GM12878 (cell line): ENCODE data around the gene PYGO2. TPM values are rescaled to one million over a fixed set of nuclear protein-coding genes. Genes with fewer than 3 reads are reported as not detected.

Source experiments
- ATAC-seq: fragments of 200-7000 bp; cut with Tn5 transposase; 3 replicates; pipeline ENCODE4 v1.9.1; 2020; ENCODE audit warnings: mild to moderate bottlenecking, moderate library complexity
- BruUV-seq: library from RNA; stranded (reverse); fragments of 400-500 nt; replicated peaks from 2 replicates; lab custom pipeline; 2021; lab: Mats Ljungman, UMichigan
- CTCF ChIA-PET: fragments of 300-600 bp; sonication (Branson Sonifier 250); formaldehyde crosslinking; extraction: SDS; loops from one replicate; lab custom pipeline; 2021; ENCODE audit warnings: inconsistent platforms; lab: Yijun Ruan, JAX
- POLR2A ChIA-PET: fragments of 350-600 bp; formaldehyde crosslinking; extraction: SDS; loops from one replicate; lab custom pipeline; 2021; ENCODE audit warnings: inconsistent platforms; lab: Charles Lee
- RAD21 ChIA-PET: fragments of 300-600 bp; sonication (Branson Sonifier 250); formaldehyde crosslinking; loops from one replicate; lab custom pipeline; 2023; ENCODE audit warnings: antibody characterized with exemption; ENCODE audit not compliant: unreplicated experiment; lab: Charles Lee
- SMC1A ChIA-PET: fragments of 300-600 bp; sonication (Branson Sonifier 250); formaldehyde crosslinking; loops from one replicate; lab custom pipeline; 2023; ENCODE audit not compliant: unreplicated experiment, uncharacterized antibody; lab: Charles Lee
- DNase-seq: peaks from one replicate; pipeline ENCODE4 v3.0.0-alpha.2; 2011; ENCODE audit warnings: low read depth, low spot score
- FAIRE-seq: peaks from 3 replicates; lab custom pipeline; 2011; peaks lifted over from hg19 to GRCh38; lab: Jason Lieb, UNC
- H2AFZ ChIP-seq: 2 replicates; pipeline ENCODE4 v1.6.0; 2011; ENCODE audit warnings: low read depth, low read length, control low read depth; ENCODE audit not compliant: control insufficient read depth
- H3K27ac ChIP-seq: 2 replicates; pipeline ENCODE4 v1.5.1; 2011; ENCODE audit warnings: control low read depth; ENCODE audit not compliant: control insufficient read depth, insufficient read depth
- H3K27me3 ChIP-seq, 2 experiments: replicated peaks in 1 of 2; 2 replicates each; pipeline versions ENCODE4 v1.6.0 to v1.6.1; 2011; ENCODE audit warnings: low read length in 1 of 2; ENCODE audit not compliant: control insufficient read depth in 2 of 2, insufficient read depth in 2 of 2
- H3K36me3 ChIP-seq, 2 experiments: 2 replicates each; pipeline ENCODE4 v1.5.1; 2011; ENCODE audit warnings: low read length in 1 of 2; ENCODE audit not compliant: control insufficient read depth in 2 of 2, insufficient read depth in 2 of 2
- H3K4me1 ChIP-seq: 2 replicates; pipeline ENCODE4 v1.6.1; 2011; ENCODE audit warnings: mild to moderate bottlenecking, low read length, moderate library complexity, mixed read lengths; ENCODE audit not compliant: control insufficient read depth, insufficient read depth
- H3K4me2 ChIP-seq: 2 replicates; pipeline ENCODE4 v1.6.0; 2011; ENCODE audit warnings: control low read depth; ENCODE audit not compliant: control insufficient read depth, insufficient read depth
- H3K4me3 ChIP-seq: fragments of 200-600 bp; sonication (generic); 2 replicates; pipeline ENCODE4 v1.5.1; 2016
- H3K79me2 ChIP-seq: 2 replicates; pipeline ENCODE4 v1.6.0; 2011; ENCODE audit warnings: low read length; ENCODE audit not compliant: control insufficient read depth, insufficient read depth
- H3K9ac ChIP-seq: 2 replicates; pipeline ENCODE4 v1.8.0; 2011; ENCODE audit warnings: low read length, control low read depth, mixed read lengths; ENCODE audit not compliant: control insufficient read depth, insufficient read depth
- H3K9me3 ChIP-seq: replicated peaks from 3 replicates; pipeline ENCODE4 v1.5.1; 2011; ENCODE audit warnings: mild to moderate bottlenecking, low read length; ENCODE audit not compliant: control insufficient read depth, insufficient read depth
- H4K20me1 ChIP-seq: 2 replicates; pipeline ENCODE4 v1.6.0; 2011; ENCODE audit not compliant: control insufficient read depth, insufficient read depth
- BRCA1 ChIP-seq: IDR thresholded peaks from 2 replicates; pipeline ENCODE4 v1.6.1; 2011; ENCODE audit warnings: low read depth, low read length, improper control_type of control experiment
- CBFB ChIP-seq: IDR thresholded peaks from 2 replicates; pipeline ENCODE4 v1.6.1; 2016; ENCODE audit warnings: antibody characterized with exemption, low read depth
- CEBPB ChIP-seq, 2 experiments: fragments of 150-350 bp in 1 of 2; IDR thresholded peaks; 2 replicates each; pipeline ENCODE4 v1.6.1; 2012 to 2014; ENCODE audit warnings: low read depth in 2 of 2, low read length in 2 of 2, borderline replicate concordance in 1 of 2, inconsistent platforms in 1 of 2
- FOS ChIP-seq: IDR thresholded peaks from 3 replicates; pipeline ENCODE4 v1.6.1; 2011; ENCODE audit warnings: borderline replicate concordance; ENCODE audit not compliant: insufficient read length; ENCODE audit errors: extremely low read depth
- FOXM1 ChIP-seq: IDR thresholded peaks from 2 replicates; pipeline ENCODE4 v1.6.1; 2012; ENCODE audit warnings: low read depth, mild to moderate bottlenecking, inconsistent platforms, low read length, moderate library complexity
- NR2F1 ChIP-seq: fragments of 450-650 bp; conservative IDR thresholded peaks from 2 replicates; pipeline ENCODE4 v1.6.1; 2017; ENCODE audit warnings: mild to moderate bottlenecking
- RUNX3 ChIP-seq: IDR thresholded peaks from 2 replicates; pipeline ENCODE4 v1.6.1; 2012; ENCODE audit warnings: low read length, inconsistent platforms
- TARDBP ChIP-seq: IDR thresholded peaks from 2 replicates; pipeline ENCODE4 v1.6.1; 2016; ENCODE audit warnings: borderline replicate concordance
- ZNF622 ChIP-seq: fragments of 450-650 bp; IDR thresholded peaks from 2 replicates; pipeline ENCODE4 v1.6.1; 2017; ENCODE audit warnings: mild to moderate bottlenecking, inconsistent platforms
- ZZZ3 ChIP-seq: IDR thresholded peaks from 2 replicates; pipeline ENCODE4 v1.6.1; 2011; ENCODE audit warnings: low read depth; ENCODE audit not compliant: control insufficient read depth, insufficient read length
- WGBS: methylation state at CpG from one replicate; pipeline ENCODE4 v1.1.6; 2016; ENCODE audit warnings: low lambda C conversion rate; ENCODE audit not compliant: insufficient replicate concordance, insufficient coverage; ENCODE audit errors: missing lambda C conversion rate; 5-methylcytosine and 5-hydroxymethylcytosine counted together
- in situ Hi-C: fragments of 300-500 bp; cut with MboI; formaldehyde crosslinking; loops from 9 replicates; pipeline ENCODE4 v1.14.3; 2018; ENCODE audit warnings: mixed read lengths
- intact Hi-C: fragments of 100-400 bp; cut with micrococcal nuclease; formaldehyde crosslinking; loops from one replicate; pipeline ENCODE4 v1.14.2; 2022; ENCODE audit not compliant: unreplicated experiment
- polyA plus RNA-seq, 11 experiments: library from polyadenylated mRNA; depleted of rRNA in 4 of 11; unstranded in 6 of 11; stranded (reverse) in 5 of 11; fragments of >200 nt; fragmentation: Nextera tagmentation in 4 of 11; fragmentation: Illumina TruSeq in 1 of 11; extraction: Ambion mirVana in 4 of 11; extraction: Trizol in 1 of 11; gene quantifications; 1 replicate in 1 of 11; 2 replicates in 10 of 11; pipeline versions ENCODE4 v1.2.1 to v1.2.3, GENCODE V29; 2011 to 2016; ENCODE audit warnings: inconsistent platforms in 2 of 11, missing spikeins in 2 of 11, low read depth in 1 of 11
- total RNA-seq, 4 experiments: library from RNA; depleted of rRNA in 3 of 4; stranded (reverse); fragments of >200 nt in 3 of 4; fragmentation: Illumina TruSeq in 1 of 4; extraction: Trizol in 1 of 4; gene quantifications; 2 replicates each; pipeline versions ENCODE4 v1.2.1 to v1.2.3, GENCODE V29; 2013 to 2021

Gene PYGO2
- total and polyA plus RNA-seq, 10 of the 15 experiments (the other 5 are each of a cell fraction or from before 2014, with no cell fraction given) = 8.1 to 33.8 (median 23.5) TPM

DNA sequence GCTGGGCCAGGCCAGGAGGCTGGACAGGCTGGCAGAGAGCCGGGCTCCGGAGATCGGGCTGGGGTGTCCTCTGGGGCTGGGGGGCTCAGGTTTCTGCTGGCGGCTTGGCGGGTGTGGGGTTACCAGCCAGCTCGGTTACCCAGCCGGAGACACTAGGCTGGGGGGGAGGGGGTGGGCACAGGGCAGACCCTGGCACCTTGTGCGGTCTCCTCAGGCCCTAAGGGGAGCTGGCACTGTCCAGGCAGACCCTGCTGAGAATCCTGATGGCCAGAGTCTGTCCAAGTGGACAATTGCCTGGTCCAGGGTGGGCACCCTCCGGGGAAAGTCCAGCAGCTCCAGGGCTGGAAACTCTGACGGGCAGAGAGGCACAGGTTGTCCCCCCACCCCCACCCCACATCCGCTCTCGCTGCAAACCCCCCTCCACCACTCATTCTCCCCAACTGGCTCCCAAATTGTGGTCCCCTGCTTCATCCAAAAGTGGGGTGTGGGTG, 47.7 kb upstream of the PYGO2 start:
- H3K27ac ChIP-seq = no peak overlapping the region
- no peaks in the 10 kb centered on the region for H3K9me3 ChIP-seq
- 0 out of 2 replicates have a peak, but pooled peaks cover 3% of the 10 kb centered on the region for H4K20me1 ChIP-seq
- in situ Hi-C loops (no loop called here), intact Hi-C loops (no loop called here)
- no peak overlapping the region for H3K4me3 ChIP-seq
- no peak for ATAC-seq
- BruUV-seq = no TSS peak
- H3K36me3 ChIP-seq = peaks cover 0 to 8% of the 10 kb centered on the region in 2 experiments; a peak in 3 of 4 replicates
- DNase-seq = no peak
- POLR2A ChIA-PET = no interaction called here
- peaks cover 58% of the 10 kb centered on the region for H3K4me1 ChIP-seq
- SMC1A ChIA-PET = no interaction called here
- no peak for FAIRE-seq
- peak overlapping the region; percentile 33; the same call in 1 of the 2 replicates for H3K4me2 ChIP-seq
- H3K79me2 ChIP-seq = peaks cover 43% of the 10 kb centered on the region
- TF ChIP-seq ZNF622 = no peak
- no peak for TF ChIP-seq NR2F1
- no peak for TF ChIP-seq TARDBP
- TF ChIP-seq FOS = no peak
- TF ChIP-seq CEBPB (IDR thresholded peaks at IDR 0.05; ENCODE audit: borderline replicate concordance in 1 of 2, low read depth in 2 of 2, low read length in 2 of 2) = no peak
- no peak for TF ChIP-seq FOXM1
- no peak for TF ChIP-seq BRCA1
- no peak for TF ChIP-seq CBFB
- TF ChIP-seq RUNX3 = no peak
- TF ChIP-seq ZZZ3 = no peak
- H3K27me3 ChIP-seq = no peaks in the 10 kb centered on the region
- no peak overlapping the region for H3K9ac ChIP-seq
- no peak overlapping the region for H2AFZ ChIP-seq
- CTCF ChIA-PET = interaction anchor here (2.1 to 3.6 kb wide), 2 partner anchors 8 to 10 kb away, joined by 9 to 27 read pairs; no protein-coding TSS in a partner anchor
- 96% methylated on average over 4 of the region's 12 CpGs for WGBS
- RAD21 ChIA-PET = no interaction called here
